ENCODE results near the gene CENPX.

- TF ChIP-seq CTCF (IDR thresholded peaks at IDR 0.05) (no peak), POLR2A (IDR thresholded peaks at IDR 0.05) (no peak)
Measured at GRCh38 chr17:82045936-82046484, 23.3 kb upstream of the CENPX start.
